ENCODE measurements around the gene CREBBP.

CREBBP gene

GRCh38 chr16:3767333-3767986, 113.1 kb downstream of the CREBBP start:
- DNase-seq (ENCODE audit: low read depth, low spot score): no peak

- no peak for DNase-seq (ENCODE audit: low read depth, low spot score)
Observed at GRCh38 chr16:3766177-3766576, 114.3 kb downstream of the CREBBP start.

- no peak for DNase-seq (ENCODE audit: low read depth, low spot score)
Observed at GRCh38 chr16:3764409-3764808, 116.1 kb downstream of the CREBBP start.

GRCh38 chr16:3762107-3762750, 118.3 kb downstream of the CREBBP start:
- DNase-seq (ENCODE audit: low read depth, low spot score): no peak

GRCh38 chr16:3761375-3762106, 119.0 kb downstream of the CREBBP start:
- no peak for DNase-seq (ENCODE audit: low read depth, low spot score)

- DNase-seq (ENCODE audit: low read depth, low spot score): no peak
Observed at GRCh38 chr16:3760518-3760917, 120.0 kb downstream of the CREBBP start.

- DNase-seq (ENCODE audit: low read depth, low spot score): no peak
Observed at GRCh38 chr16:3759736-3760135, 120.8 kb downstream of the CREBBP start.

- no peak for DNase-seq (ENCODE audit: low read depth, low spot score)
Observed at GRCh38 chr16:3756113-3756512, 124.4 kb downstream of the CREBBP start.

- DNase-seq (ENCODE audit: low read depth, low spot score): no peak
Observed at GRCh38 chr16:3755249-3755648, 125.3 kb downstream of the CREBBP start.

- DNase-seq (ENCODE audit: low read depth, low spot score): no peak
Observed at GRCh38 chr16:3754772-3755171, 125.7 kb downstream of the CREBBP start.

GRCh38 chr16:3754081-3754703, 126.3 kb downstream of the CREBBP start:
- no peak for DNase-seq (ENCODE audit: low read depth, low spot score)

GRCh38 chr16:3752984-3753383, 127.5 kb downstream of the CREBBP start:
- DNase-seq (ENCODE audit: low read depth, low spot score): no peak

- no peak for DNase-seq (ENCODE audit: low read depth, low spot score)
Observed at GRCh38 chr16:3751878-3752277, 128.6 kb downstream of the CREBBP start.

- DNase-seq (ENCODE audit: low read depth, low spot score): no peak
Observed at GRCh38 chr16:3748307-3748706, 132.2 kb downstream of the CREBBP start.

- DNase-seq (ENCODE audit: low read depth, low spot score): no peak
Observed at GRCh38 chr16:3745751-3746355, 134.7 kb downstream of the CREBBP start.

GRCh38 chr16:3744018-3744417, 136.5 kb downstream of the CREBBP start:
- no peak for DNase-seq (ENCODE audit: low read depth, low spot score)

GRCh38 chr16:3740934-3741333, 139.6 kb downstream of the CREBBP start:
- no peak for DNase-seq (ENCODE audit: low read depth, low spot score)

- DNase-seq (ENCODE audit: low read depth, low spot score): no peak
Observed at GRCh38 chr16:3740186-3740585, 140.3 kb downstream of the CREBBP start.

- no peak for DNase-seq (ENCODE audit: low read depth, low spot score)
Observed at GRCh38 chr16:3739636-3740035, 140.9 kb downstream of the CREBBP start.

GRCh38 chr16:3738541-3738940, 142.0 kb downstream of the CREBBP start:
- DNase-seq (ENCODE audit: low read depth, low spot score): no peak

GRCh38 chr16:3738128-3738527, 142.4 kb downstream of the CREBBP start:
- DNase-seq (ENCODE audit: low read depth, low spot score): no peak

- no peak for DNase-seq (ENCODE audit: low read depth, low spot score)
Observed at GRCh38 chr16:3737181-3737580, 143.3 kb downstream of the CREBBP start.
